HG02588 (cell line): ENCODE data around the gene TCEAL5.
"Not testable (repeated sequence)": the region's sequence is repeated elsewhere in the genome, so short reads cannot be mapped to it uniquely, and the experiment has no call there.

Experiments
- ATAC-seq: cut with Tn5 transposase; IDR thresholded peaks from one replicate; pipeline ENCODE4 v1.9.1; 2021; ENCODE audit warnings: mild to moderate bottlenecking, moderate library complexity; ENCODE audit not compliant: unreplicated experiment

TCEAL5 gene

GRCh38 chrX:103234869-103235268 lies 41.7 kb downstream of the TCEAL5 start:
- no peak for ATAC-seq

DNA sequence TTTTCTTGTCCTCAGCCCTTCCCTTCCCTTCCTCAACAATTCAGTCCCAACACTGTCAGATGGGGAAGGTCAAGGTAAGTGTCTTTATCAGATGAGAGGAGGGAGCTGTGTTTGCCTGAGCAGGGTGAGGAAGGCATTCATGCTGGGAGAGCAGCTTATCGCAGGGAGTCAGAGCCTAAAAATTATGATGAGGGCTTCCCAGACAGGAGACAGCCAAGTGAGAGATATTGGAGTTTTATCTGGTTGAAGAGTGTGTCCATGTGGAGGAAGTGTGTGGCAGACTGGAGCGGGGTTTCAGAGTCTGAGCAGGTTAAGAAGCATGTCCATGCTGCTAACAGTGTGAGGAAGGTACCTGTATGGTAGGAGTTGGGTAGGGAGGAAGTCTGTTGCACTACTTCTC lies 43.3 kb downstream of the TCEAL5 start:
- ATAC-seq = no peak

DNA sequence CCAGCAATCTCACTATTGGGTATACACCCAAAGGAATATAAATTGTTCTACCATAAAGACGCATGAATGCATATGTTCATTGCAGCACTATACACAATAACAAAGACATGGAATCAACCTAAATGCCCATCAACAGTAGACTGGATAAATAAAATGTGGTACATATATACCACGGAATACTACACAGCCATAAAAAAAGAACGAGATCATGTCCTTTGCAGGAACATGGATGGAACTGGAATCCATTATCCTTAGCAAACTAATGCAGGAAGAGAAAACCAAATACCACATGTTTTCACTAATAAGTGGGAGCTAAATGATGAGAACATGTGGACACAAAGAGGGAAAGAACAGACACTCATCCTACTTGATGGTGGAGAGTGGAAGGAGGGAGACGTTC lies 50.6 kb downstream of the TCEAL5 start:
- ATAC-seq = not testable (repeated sequence)
